Keratinocyte (primary cell): ENCODE measurements around the gene YTHDF1.

ENCODE experiments used
- CTCF ChIP-seq, 3 experiments: IDR thresholded peaks in 1 of 3; conservative IDR thresholded peaks in 1 of 3; optimal IDR thresholded peaks in 1 of 3; 2 replicates in 2 of 3; 3 replicates in 1 of 3; pipeline versions ENCODE3 to v1.5.1; 2011; ENCODE audit warnings: low read length in 3 of 3, mild to moderate bottlenecking in 3 of 3, moderate library complexity in 2 of 3, control low read depth in 1 of 3, inconsistent platforms in 1 of 3; ENCODE audit not compliant: insufficient read depth in 2 of 3; ENCODE audit errors: extremely low read depth in 1 of 3
- EZH2 ChIP-seq: IDR thresholded peaks from one replicate; pipeline ENCODE4 v1.6.1; 2012; ENCODE audit warnings: inconsistent platforms, mild to moderate bottlenecking, low read length, moderate library complexity

- TF ChIP-seq CTCF (optimal IDR thresholded peaks at IDR 0.05 in 1 of 3, IDR thresholded peaks at IDR 0.05 in 1 of 3, conservative IDR thresholded peaks at IDR 0.05 in 1 of 3; ENCODE audit: extremely low read depth in 1 of 3, insufficient read depth in 2 of 3, low read length in 3 of 3) (no peak), EZH2 (no peak)
These were observed 3.5 kb upstream of the YTHDF1 start for GRCh38 chr20:63219447-63219821.
